Activated naive CD4-positive, alpha-beta T cell treated with Interleukin-2 at 50 U/mL for 16 hours (primary cell): ENCODE data around the gene ARSJ.

Experiments used
- DNase-seq: peaks from one replicate; pipeline ENCODE4 v3.0.0-alpha.2; 2020

Gene ARSJ

DNA sequence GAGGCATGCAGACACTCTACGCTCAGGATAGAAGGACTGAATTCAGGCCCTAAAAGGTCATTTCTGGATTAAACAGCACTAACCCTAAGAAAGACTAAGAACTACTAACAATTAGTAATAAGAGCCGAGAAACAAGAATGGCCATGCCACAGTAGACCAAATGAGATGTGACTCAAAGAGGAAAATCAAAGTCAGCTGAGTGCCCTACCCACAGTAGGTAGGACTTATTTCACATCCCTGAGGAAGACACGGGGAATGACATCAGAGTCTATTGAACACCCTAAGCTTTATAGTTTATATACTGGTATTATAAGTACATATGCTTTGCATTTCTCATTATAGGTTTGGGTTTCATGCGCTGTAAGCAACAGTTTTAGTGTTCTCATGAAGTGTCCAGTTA, 2.7 kb upstream of the ARSJ start:
- DNase-seq = no peak

GRCh38 chr4:113981591-113981990, 2.1 kb upstream of the ARSJ start:
- no peak for DNase-seq

- DNase-seq = no peak
Observed at GRCh38 chr4:113979905-113980615, 613 bp upstream of the ARSJ start.

GRCh38 chr4:113978561-113979147, 793 bp downstream of the ARSJ start:
- DNase-seq = no peak

DNA sequence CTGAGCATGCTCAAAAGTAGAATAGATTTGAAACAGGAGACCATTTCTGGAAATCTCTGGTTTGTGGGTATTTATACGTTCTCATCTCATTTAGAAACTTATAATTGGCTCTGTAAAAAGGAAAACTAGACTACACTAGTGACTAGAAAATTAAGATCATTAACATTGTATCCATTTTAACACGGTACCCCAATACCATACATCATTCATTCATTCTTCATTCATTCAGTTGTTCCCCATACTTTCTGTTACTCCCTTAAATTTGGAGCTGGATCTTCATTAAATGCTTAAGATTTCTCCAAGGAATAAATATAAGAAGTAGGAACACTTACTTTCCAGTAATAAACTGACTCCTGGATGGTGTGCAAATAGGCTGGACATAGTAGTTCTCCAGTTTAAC, 1.3 kb downstream of the ARSJ start:
- no peak for DNase-seq

GRCh38 chr4:113977526-113977855, 2.0 kb downstream of the ARSJ start:
- no peak for DNase-seq

- no peak for DNase-seq
Observed at GRCh38 chr4:113976741-113977525, 2.5 kb downstream of the ARSJ start.

DNA sequence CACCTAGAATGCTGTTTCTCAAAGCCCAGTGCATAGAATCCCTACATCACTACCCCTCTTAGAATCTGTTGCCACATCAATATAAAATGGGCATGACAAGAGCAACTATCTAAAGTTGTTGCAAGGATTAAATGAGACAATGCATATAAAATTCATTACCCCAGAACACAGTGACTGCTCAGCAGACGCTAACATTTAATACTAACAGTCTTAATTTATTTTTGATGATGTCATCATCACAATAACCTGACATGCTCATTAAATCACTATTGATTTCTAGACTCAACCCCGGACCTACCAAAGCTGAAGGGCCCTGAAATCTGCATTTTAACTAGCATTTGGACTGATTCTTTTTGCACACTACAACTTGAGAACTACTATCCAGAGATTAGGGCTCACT, 3.9 kb downstream of the ARSJ start:
- DNase-seq = no peak

DNA sequence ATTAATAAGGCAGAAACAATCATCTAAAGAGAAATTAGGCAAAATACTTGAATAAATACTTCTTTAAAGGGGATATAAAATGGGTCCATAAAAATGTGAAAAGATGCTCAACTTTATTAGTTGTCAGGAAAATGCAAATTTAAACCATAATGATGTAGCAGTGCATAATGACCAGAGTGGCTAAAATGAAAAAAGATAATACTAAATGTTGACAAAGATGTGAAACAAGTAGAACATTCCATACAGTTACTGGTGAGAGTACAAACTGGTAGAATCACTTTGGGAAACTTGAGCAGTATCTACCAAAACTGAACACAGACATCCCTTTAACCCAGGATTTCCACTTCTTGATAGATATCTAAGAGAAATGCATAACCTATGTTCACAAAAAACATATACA, 5.0 kb downstream of the ARSJ start:
- DNase-seq = no peak

DNA sequence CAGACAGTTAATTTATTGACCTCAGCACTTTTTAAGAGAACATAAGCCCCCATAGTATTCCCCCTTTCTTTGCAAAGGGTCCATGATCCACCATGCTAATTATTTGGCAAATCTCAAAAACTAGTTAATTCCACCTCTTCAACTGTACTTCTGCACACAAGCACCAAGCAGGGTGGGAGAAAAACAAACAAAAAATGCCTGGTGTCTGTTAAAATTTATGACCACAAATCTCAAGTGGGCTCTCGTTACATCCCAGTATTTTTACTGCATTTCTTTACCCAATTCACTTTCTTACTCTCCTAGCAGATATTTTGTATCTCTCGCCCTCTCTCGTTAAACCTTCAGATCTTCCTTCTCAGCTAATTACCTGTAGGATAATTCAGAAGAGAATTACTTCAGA, 6.1 kb downstream of the ARSJ start:
- DNase-seq = no peak

DNA sequence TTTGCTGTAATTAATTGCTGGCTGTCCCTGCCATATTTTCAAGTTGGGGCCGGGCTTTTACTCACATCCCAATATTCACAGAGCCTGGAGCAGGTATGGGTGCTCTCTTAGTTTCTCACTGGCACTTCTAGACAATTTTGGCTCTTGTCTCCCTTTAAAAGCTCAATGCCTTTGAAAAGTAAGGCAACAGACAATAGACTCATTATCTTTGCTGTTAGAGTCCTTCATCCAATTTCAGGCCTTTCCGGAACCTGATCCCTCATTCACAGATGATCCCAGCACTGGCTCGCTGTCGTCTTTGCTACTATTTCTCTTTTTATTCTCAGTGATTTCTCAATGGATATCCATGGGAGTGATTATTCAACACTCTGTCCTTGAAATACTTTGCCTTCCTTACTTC, 6.7 kb downstream of the ARSJ start:
- DNase-seq = no peak

DNA sequence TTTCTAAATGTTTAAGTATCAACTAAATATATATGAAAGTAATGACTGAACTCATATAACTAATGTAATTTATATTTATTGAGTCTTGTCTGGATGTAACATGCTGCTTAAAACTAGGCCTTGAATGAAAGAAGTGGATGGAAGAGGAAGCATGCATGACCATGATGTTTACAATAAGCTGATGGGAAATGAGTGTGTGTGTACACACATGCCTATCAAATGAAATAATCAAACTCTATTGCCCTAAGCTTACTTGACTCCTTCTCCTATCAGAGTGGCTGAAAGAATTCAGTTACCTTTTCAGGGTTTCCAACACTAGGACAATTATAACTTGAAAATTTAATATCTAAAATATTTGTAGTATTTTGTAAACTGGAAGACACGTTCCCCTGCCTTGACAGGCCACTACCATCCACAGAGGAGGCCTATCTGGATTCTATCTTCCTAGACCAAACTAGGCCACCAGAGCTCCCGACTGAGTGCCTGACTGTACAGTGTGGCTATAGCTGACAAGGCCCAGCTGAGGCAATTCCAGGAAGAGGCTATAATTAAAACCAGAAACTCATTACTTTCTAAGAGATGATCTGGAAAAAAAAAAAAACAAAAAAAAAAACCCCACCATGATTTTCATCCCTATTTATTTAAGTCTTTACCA, 7.6 kb downstream of the ARSJ start:
- DNase-seq = no peak

- DNase-seq = no peak
Observed at GRCh38 chr4:113969709-113970334, 9.6 kb downstream of the ARSJ start.

- no peak for DNase-seq
Observed at GRCh38 chr4:113968473-113968872, 11.0 kb downstream of the ARSJ start.

- no peak for DNase-seq
Observed at GRCh38 chr4:113967687-113968086, 11.8 kb downstream of the ARSJ start.

DNA sequence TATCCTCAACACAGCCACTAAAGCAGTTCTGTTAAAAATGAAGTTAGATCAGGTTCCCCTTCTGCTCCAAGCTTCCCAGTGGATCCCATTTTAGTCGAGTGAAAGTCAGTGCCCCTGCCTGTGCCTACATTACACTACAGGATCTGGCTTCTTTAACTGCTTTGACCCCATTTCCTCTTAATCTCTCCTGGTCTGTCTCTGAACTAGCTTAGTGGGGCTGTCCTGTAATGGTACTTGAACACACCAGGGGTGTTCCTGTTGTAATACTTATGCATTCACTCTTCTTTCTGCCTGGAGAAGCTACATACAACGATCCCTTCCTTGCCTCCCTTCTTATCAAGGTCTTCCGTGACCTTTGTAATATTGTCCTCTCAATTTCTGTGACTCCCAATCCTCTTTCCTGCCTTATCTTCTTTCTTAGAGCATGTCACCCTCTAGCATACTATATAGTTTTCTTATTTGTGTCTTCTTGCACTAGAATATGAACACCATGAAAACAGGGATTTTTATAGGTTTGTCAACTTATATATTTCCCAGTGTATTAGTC, 16.7 kb downstream of the ARSJ start:
- no peak for DNase-seq

DNA sequence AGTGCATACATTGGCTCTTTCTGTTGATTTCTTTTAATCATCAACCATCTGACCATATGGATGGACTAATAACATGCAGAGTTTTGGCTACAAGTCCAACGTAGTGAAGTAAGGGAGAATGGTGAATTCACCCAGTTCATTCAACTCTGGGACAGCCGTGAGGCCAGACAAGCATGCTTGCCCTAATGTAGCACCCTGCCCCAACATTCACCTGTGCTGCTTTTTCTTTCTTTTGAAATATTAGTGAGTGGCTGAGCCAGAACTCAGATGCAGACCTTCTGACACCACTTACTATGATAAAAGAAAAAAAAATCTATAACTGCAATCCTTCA, 17.5 kb downstream of the ARSJ start:
- no peak for DNase-seq

GRCh38 chr4:113960684-113961321, 18.6 kb downstream of the ARSJ start:
- no peak for DNase-seq

DNA sequence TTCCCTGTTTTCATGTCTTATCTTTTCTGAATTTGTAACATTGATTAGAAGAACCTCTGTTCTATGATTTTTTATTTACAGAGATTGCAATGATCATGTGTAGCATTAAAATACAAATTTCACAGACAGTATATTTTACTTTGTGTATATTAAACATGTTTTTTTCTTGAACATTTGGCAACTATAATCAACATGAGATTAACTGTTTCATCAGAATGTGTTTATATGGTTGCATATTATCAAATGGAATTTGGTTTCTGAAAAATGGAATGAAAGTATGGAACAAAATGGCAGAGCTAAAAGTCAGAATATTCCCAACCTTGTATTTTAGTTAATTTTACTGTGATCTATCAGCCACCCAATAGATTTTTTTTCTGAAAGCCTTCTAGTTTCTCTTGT, 19.9 kb downstream of the ARSJ start:
- no peak for DNase-seq

DNA sequence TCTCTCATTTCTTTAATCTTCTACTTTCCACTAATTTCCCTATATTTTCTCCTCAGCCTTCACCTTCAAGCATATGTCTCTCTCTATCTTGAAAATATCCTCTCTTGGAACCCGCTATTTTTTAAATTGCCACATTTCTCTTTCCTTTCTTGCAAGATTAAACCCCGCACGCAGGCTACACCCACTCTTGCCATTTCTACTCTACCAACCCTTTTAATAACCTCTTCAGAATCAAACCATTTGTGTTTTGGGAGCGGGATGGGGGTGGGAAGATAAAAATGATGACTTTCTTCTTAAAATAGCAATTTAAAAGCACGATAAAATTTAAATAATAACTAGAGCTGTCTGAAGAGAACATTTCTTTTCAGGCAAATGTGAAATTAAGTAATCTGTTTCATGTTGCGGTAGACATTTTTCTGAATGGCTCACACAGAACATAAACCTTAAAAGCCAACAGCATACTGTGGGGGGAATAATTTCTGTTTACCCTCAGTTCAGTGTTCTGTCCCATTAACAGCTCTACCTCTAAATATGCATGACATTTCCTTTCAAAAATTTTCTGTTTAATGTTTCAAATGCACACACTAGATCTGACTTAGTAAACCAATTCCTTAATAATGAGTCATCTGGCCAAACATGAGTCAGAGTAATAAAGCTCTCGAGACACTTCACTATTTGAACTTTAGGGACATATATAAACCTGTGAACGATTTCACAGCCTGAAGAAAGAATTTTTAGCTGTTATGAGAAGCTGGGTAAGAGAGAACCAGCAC, 20.5 kb downstream of the ARSJ start:
- no peak for DNase-seq

DNA sequence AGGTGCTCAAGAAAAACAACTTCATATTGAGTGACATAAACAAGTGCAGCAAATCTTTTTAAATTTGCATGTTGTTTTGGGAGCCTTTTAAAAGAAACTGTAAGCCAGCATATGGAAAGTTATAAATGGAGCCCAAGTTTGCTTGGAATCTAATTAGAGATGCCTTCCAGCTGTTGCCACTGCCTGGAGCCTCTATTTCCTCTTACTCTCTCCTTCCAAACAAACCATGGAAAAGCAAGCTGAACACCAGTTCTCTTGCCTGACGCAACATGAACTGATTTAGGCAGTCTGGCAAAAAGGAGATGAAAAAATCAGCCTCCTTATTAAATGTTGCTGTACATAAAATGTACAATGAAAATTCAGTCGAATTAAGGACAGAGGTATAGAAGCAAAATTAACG, 21.5 kb downstream of the ARSJ start:
- no peak for DNase-seq

DNA sequence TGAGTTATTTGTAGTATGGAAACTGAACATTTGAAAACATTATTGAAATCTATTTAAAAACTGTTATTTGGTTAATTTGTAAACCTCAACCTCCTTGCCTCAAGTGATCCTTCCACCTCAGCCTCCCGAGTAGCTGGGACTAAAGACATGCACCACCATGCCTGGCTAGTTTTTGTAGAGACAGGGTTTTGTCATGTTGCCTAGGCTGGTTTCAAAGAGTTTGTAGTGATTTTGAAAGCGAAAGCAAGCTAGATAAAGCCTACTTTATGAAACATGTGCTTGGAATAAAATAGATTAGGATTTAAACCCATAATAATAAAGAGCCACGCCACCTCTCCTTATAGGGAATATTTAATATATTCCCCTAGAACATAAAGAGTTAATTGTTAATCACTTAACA, 23.5 kb downstream of the ARSJ start:
- DNase-seq = no peak
